GM23338 (cell line): Measurements from ENCODE around the gene SORCS3. TPM values are rescaled to one million over a fixed set of nuclear protein-coding genes. Genes with fewer than 3 reads are reported as not detected.

Experiments
- CREB1 ChIP-seq: fragments of 250-450 bp; sonication (Bioruptor Pico); IDR thresholded peaks from 2 replicates; pipeline ENCODE4 v1.5.0; 2020; ENCODE audit warnings: low read depth, mild to moderate bottlenecking, moderate library complexity
- EZH2 ChIP-seq: fragments of 200-600 bp; sonication (generic); IDR thresholded peaks from one replicate; pipeline ENCODE4 v1.8.0; 2017; ENCODE audit warnings: antibody characterized with exemption, mild to moderate bottlenecking, low read depth; ENCODE audit not compliant: unreplicated experiment
- EZH2phosphoT487 ChIP-seq: fragments of 200-600 bp; sonication (generic); IDR thresholded peaks from one replicate; pipeline ENCODE4 v1.8.1; 2018; ENCODE audit warnings: antibody characterized with exemption; ENCODE audit not compliant: unreplicated experiment
- STAT1 ChIP-seq: IDR thresholded peaks from one replicate; pipeline ENCODE4 v1.6.1; 2016; ENCODE audit warnings: antibody characterized with exemption; ENCODE audit not compliant: unreplicated experiment
- ZNF331 ChIP-seq: fragments of 250-450 bp; sonication (Bioruptor Pico); IDR thresholded peaks from 2 replicates; pipeline ENCODE4 v1.5.0; 2020; ENCODE audit warnings: low read depth, mild to moderate bottlenecking, moderate library complexity
- polyA plus RNA-seq: library from polyadenylated mRNA; unstranded; fragments of >200 nt; fragmentation: Nextera tagmentation; extraction: Ambion mirVana; gene quantifications from 2 replicates; pipeline ENCODE4 v1.2.1, GENCODE V29; 2016
- total RNA-seq: library from RNA; depleted of rRNA; stranded (reverse); fragments of >200 nt; shearing (Covaris generic); gene quantifications from 2 replicates; pipeline ENCODE4 v1.2.3, GENCODE V29; 2014
- TF ChIP-seq, protein P1 (sequence below): IDR thresholded peaks from one replicate; pipeline ENCODE4 v1.6.1; 2018; ENCODE audit warnings: antibody characterized with exemption; ENCODE audit not compliant: unreplicated experiment
- TF ChIP-seq, protein P2 (sequence below): fragments of 250-450 bp; sonication (Bioruptor Pico); IDR thresholded peaks from 2 replicates; pipeline ENCODE4 v1.5.0; 2020; ENCODE audit warnings: mild to moderate bottlenecking, moderate library complexity

The SORCS3 gene
- total and polyA plus RNA-seq, 2 experiments from 2014 or later, result 0.37 to 1.4 TPM

DNA sequence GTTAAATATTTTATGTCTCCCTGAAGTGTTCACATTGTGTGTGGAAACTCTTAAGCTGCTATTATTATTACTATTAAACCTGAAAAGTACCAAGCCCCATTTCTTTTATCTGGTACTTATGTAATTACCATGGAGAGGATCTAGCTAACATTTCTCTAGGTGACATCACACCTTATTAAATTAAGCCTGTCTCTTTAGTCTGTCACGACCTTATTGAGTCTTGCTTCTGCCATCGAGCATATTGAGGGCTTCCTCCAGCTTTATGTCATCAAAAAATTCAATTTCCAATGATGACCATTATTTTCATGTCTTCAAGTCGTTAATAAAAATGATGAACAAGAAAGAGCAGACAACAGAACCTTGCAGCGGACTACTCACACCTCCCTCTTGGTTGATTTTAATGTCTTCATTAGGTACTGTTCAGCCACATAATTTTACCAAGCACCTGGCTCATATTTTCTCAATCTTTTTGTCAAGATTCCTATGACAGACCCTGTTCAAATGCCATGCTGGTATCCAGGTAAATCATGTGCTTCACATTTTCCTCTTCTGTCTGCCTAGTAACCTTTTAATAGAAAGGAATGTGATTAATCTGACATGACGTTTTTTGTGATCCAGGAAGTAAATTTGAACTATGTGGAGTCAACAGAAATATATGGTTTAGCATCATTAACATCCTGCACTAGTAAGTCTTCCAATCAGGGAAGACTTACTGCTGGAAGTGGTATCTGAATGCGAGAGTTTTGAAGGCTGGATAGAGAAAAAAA lies 556.7 kb downstream of the SORCS3 start (continued):
- TF ChIP-seq, protein P1, sequence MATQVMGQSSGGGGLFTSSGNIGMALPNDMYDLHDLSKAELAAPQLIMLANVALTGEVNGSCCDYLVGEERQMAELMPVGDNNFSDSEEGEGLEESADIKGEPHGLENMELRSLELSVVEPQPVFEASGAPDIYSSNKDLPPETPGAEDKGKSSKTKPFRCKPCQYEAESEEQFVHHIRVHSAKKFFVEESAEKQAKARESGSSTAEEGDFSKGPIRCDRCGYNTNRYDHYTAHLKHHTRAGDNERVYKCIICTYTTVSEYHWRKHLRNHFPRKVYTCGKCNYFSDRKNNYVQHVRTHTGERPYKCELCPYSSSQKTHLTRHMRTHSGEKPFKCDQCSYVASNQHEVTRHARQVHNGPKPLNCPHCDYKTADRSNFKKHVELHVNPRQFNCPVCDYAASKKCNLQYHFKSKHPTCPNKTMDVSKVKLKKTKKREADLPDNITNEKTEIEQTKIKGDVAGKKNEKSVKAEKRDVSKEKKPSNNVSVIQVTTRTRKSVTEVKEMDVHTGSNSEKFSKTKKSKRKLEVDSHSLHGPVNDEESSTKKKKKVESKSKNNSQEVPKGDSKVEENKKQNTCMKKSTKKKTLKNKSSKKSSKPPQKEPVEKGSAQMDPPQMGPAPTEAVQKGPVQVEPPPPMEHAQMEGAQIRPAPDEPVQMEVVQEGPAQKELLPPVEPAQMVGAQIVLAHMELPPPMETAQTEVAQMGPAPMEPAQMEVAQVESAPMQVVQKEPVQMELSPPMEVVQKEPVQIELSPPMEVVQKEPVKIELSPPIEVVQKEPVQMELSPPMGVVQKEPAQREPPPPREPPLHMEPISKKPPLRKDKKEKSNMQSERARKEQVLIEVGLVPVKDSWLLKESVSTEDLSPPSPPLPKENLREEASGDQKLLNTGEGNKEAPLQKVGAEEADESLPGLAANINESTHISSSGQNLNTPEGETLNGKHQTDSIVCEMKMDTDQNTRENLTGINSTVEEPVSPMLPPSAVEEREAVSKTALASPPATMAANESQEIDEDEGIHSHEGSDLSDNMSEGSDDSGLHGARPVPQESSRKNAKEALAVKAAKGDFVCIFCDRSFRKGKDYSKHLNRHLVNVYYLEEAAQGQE, result no peak
- no peak for TF ChIP-seq STAT1
- TF ChIP-seq ZNF331 (CRISPR knock-in tag), result no peak
- TF ChIP-seq, protein P2, sequence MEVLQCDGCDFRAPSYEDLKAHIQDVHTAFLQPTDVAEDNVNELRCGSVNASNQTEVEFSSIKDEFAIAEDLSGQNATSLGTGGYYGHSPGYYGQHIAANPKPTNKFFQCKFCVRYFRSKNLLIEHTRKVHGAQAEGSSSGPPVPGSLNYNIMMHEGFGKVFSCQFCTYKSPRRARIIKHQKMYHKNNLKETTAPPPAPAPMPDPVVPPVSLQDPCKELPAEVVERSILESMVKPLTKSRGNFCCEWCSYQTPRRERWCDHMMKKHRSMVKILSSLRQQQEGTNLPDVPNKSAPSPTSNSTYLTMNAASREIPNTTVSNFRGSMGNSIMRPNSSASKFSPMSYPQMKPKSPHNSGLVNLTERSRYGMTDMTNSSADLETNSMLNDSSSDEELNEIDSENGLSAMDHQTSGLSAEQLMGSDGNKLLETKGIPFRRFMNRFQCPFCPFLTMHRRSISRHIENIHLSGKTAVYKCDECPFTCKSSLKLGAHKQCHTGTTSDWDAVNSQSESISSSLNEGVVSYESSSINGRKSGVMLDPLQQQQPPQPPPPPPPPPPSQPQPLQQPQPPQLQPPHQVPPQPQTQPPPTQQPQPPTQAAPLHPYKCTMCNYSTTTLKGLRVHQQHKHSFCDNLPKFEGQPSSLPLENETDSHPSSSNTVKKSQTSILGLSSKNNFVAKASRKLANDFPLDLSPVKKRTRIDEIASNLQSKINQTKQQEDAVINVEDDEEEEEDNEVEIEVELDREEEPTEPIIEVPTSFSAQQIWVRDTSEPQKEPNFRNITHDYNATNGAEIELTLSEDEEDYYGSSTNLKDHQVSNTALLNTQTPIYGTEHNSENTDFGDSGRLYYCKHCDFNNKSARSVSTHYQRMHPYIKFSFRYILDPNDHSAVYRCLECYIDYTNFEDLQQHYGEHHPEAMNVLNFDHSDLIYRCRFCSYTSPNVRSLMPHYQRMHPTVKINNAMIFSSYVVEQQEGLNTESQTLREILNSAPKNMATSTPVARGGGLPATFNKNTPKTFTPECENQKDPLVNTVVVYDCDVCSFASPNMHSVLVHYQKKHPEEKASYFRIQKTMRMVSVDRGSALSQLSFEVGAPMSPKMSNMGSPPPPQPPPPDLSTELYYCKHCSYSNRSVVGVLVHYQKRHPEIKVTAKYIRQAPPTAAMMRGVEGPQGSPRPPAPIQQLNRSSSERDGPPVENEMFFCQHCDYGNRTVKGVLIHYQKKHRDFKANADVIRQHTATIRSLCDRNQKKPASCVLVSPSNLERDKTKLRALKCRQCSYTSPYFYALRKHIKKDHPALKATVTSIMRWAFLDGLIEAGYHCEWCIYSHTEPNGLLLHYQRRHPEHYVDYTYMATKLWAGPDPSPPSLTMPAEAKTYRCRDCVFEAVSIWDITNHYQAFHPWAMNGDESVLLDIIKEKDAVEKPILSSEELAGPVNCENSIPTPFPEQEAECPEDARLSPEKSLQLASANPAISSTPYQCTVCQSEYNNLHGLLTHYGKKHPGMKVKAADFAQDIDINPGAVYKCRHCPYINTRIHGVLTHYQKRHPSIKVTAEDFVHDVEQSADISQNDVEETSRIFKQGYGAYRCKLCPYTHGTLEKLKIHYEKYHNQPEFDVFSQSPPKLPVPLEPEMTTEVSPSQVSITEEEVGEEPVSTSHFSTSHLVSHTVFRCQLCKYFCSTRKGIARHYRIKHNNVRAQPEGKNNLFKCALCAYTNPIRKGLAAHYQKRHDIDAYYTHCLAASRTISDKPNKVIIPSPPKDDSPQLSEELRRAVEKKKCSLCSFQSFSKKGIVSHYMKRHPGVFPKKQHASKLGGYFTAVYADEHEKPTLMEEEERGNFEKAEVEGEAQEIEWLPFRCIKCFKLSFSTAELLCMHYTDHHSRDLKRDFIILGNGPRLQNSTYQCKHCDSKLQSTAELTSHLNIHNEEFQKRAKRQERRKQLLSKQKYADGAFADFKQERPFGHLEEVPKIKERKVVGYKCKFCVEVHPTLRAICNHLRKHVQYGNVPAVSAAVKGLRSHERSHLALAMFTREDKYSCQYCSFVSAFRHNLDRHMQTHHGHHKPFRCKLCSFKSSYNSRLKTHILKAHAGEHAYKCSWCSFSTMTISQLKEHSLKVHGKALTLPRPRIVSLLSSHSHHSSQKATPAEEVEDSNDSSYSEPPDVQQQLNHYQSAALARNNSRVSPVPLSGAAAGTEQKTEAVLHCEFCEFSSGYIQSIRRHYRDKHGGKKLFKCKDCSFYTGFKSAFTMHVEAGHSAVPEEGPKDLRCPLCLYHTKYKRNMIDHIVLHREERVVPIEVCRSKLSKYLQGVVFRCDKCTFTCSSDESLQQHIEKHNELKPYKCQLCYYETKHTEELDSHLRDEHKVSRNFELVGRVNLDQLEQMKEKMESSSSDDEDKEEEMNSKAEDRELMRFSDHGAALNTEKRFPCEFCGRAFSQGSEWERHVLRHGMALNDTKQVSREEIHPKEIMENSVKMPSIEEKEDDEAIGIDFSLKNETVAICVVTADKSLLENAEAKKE, result no peak
- no peak for TF ChIP-seq EZH2phosphoT487
- no peak for TF ChIP-seq EZH2
- no peak for TF ChIP-seq CREB1 (CRISPR knock-in tag)
